Measurements from ENCODE around the gene PSMD11.

The PSMD11 gene

DNA sequence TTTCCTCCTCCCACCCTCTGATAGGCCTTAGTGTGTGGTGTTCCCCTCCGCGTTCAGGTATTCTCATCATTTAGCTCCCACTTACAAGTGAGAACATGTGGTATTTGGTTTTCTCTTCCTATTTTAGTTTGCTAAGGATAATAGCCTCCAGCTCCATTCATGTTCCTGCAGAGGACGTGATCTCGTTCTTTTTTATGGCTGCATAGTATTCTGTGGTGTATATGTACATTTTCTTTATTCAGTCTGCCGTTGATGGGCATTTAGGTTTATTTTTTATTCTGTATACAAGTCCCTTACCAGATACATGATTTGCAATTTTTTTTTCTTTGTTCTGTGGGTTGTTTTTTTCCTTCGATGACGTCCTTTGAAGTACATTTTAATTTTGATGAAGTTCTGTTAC, 23.6 kb downstream of the PSMD11 start:
- no peak for DNase-seq (ENCODE audit: low spot score)

DNA sequence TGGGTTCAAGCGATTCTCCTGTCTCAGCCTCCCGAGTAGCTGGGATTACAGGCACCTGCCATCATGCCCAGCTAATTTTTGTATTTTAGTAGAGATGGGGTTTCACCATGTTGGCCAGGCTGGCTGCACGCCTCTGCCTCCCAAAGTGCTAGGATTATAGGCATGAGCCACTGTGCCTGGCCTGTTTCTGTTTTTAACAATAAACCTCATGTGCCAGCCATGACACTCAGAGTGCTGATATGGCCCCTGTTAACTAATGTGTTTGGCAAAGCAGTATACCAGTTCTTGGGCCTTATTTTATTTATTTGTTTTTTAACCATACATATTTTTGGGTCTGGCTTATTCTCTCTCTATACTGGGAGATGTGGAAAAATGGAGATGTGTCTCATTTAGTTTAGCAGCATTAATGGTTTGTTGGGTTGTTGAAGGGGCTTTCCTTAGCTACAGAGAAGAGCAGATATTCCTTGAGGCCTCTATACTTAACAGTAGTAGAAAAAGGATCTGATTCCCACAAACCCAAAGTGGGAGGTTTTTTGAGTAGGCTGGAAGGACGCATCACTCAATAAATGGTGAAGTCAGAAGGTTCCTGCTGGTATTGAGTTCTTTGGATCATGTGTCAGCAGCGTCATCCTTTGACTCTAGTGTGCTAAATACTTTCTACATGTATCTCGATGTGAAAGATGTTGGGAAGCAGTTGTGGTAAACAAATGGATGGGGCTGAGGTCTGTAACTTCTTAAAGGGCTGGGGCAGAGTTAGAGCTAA, 26.3 kb downstream of the PSMD11 start:
- no peak for DNase-seq (ENCODE audit: low spot score)

DNA sequence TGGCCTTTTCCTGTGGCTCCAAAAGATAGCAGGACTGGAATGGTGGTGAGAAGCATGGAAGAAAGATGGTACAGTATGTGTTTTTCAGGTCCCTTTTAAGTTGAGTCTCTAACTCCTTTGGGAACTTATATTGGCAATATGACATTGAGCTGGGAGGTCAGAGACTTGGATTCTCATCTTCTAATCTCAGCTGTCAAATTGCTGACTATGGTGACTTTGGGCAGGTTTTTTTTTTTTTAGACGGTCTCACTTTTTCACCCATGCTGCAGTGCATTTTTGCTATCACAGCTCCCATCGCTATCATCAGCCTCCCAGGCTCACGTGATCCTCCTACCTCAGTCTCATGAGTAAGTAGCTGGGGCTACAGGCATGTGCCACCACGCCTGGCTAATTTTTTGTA, 27.3 kb downstream of the PSMD11 start:
- DNase-seq (ENCODE audit: low spot score) = no peak

DNA sequence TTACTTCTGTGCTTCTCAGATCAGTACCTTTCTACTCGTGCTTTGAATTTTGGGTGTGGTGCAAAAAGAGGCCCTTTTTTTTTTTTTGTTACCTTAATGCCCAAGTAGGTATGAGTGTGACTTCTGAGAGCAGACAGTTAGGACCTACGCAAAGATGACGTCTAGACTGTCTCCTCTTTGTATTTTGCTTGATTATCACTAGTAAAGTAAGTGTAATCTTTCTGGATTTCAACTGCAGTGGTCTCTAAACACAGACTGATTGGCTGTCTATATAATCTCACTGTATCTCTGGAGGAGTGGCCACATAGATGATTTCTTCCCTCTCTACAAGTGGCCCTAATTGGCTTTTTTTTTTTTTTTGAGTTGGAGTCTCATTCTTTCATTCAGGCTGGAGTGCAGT, 30.9 kb downstream of the PSMD11 start:
- DNase-seq (ENCODE audit: low spot score) = no peak

DNA sequence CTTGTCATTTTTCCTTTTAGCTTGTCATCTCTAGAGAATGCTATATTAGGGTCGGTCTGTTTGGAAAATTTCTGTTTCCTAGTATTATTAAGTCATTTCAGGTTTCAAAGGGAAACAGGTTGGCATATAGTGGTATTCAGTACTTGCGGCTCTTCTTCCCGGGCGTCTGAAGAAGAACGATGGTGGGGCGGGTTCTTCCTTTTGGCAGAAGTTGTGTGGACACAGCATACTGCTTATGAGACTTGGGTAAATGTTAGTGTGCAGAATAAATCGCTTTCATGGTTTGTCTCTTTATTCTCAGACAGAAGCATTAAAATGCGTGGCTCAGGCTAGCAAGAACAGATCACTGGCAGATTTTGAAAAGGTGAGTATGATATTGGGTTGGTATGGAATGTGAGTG, 32.9 kb downstream of the PSMD11 start:
- DNase-seq (ENCODE audit: low spot score) = no peak

DNA sequence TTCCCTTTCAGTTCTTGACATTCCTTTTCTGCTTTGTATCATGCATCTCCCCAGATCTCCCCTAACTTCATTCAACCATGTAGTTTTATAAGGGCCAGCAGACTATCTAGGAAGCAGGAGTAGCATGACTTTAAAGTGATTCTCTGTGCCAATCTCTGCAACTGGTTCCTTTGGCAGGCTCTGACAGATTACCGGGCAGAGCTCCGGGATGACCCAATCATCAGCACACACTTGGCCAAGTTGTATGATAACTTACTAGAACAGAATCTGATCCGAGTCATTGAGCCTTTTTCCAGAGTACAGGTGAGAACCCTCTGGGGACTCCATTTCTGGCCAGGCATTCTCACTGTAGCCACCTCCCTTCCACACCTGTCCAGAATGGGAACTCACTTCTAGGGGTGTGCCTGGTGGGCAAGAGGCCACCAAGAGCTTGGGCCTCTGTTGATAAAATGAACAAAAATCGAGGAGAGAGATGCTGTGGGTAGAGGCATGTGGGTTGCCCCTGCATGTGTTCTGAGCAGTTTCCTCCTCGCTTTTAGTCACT, 34.8 kb downstream of the PSMD11 start:
- DNase-seq (ENCODE audit: low spot score) = no peak

DNA sequence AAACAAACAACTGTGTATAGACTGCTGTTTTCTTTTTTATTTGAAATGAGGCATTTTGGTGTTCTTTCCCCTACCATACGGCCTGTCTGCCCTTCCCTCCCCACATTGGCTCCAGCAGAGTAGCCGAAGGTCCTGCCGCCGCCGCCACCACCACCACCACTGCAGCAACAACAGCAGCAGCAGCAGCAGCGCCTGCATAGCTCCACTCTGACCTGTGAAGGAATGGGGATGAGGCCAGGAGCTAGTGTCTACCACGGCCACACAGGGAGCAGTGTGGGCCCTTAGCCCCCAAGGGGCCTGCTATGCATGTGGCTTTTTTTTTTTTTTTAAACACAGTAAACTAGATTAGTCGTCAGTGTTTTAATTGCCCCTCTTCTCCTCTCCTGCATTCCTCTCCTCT, 36.9 kb downstream of the PSMD11 start:
- no peak for DNase-seq (ENCODE audit: low spot score)

DNA sequence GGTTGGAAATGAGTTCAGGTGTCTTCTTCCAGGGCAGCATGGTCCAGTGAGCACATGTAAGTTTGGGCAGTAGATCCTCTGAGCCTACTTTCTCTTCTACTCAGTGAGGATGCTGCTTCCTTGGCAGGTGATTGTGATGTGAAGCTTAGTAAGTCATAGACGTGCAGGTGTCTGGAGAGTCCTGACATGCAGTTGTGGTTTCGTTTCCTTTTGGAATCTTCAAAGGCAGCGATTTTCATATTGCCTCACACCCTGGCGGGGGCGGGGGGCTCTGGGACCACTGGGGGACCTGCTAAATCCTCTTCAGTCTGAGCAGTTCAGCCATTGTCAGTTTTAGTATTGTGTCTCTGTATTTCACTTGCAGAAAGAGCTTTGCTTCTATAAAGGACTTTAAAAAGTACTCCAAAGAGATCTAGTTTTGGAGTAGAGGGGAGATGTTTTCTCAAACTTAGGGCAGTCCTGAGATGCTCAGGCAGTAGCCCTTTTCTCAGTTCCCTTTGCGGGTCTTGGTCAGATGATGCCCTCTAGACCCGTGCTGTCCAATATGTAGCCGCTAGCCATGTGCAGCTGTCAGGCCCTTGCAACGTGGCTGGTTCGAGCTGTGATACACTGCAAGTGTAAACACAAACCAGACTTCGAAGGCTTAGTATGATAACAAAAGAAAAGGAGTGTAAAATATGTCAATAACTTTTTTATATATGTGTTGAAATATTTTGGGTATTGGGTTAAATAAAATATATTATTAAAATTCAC, 38.4 kb downstream of the PSMD11 start:
- DNase-seq (ENCODE audit: low spot score) = no peak

DNA sequence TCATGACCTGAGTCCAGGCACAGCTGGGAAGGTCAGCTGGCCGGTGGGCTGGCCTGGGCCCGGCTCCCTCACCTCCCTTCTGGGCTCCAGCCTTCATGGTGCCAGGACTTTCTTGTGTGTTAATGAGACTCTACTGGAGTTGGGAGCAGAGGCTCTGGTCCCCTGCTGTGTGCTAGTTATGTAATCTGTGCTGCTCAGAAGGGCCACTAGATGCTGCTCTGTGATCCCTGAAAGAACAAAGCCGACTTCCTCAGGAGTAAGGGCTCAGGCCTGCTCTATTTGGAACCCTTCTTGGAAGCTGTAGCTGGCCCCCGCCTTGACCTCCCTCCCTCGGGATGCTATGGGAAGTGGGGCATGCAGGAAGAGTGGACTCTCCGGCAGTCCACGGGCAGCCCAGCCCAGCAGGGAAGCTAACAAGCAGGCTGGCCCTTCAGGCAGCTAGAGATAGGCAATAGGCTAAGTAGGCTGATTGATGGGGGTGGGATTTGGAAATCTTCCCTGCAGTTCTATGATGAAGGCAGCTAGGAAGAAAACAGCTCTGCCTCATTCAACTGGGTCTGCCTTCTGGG, 39.2 kb downstream of the PSMD11 start:
- DNase-seq (ENCODE audit: low spot score) = peak; percentile 95

DNA sequence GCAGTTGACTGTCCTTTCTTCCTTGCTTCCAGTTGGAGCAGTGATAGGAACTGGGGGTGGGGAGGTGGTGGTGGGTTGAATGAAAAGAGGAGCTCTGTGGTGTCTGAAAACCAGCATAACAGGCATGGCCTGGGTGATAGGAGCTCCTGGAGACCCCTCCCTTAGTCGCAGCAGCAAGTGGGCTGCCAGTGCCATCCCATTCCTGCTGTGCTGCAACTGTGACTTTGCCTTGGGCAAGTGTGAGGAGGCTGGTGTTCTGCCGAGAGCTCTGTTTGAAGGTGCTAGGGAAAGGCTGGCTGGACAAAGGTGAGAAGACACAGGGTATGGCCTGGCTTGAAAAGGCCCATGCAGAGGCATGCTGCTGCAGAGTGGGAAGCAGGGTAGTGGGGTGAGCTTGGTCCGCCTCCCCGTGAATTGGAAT, 39.7 kb downstream of the PSMD11 start:
- no peak for DNase-seq (ENCODE audit: low spot score)

DNA sequence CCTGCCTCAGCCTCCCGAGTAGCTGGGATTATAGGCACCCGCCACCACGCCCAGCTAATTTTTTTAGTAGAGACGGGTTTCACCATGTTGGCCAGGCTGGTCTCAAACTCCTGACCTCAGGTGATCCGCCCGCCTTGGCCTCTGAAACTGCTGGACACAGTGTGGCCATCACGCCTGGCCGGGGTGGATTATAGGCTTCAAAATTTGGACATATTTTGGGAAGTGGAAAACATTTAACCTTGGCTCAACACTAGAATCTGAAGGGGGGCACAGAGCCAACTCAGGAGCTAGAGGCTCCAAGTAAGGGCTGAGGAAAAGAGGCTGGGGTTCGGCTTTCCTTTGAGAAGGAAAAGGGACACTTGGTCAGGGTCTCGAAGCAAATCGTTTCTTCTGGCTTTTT, 40.3 kb downstream of the PSMD11 start:
- DNase-seq (ENCODE audit: low spot score) = no peak

DNA sequence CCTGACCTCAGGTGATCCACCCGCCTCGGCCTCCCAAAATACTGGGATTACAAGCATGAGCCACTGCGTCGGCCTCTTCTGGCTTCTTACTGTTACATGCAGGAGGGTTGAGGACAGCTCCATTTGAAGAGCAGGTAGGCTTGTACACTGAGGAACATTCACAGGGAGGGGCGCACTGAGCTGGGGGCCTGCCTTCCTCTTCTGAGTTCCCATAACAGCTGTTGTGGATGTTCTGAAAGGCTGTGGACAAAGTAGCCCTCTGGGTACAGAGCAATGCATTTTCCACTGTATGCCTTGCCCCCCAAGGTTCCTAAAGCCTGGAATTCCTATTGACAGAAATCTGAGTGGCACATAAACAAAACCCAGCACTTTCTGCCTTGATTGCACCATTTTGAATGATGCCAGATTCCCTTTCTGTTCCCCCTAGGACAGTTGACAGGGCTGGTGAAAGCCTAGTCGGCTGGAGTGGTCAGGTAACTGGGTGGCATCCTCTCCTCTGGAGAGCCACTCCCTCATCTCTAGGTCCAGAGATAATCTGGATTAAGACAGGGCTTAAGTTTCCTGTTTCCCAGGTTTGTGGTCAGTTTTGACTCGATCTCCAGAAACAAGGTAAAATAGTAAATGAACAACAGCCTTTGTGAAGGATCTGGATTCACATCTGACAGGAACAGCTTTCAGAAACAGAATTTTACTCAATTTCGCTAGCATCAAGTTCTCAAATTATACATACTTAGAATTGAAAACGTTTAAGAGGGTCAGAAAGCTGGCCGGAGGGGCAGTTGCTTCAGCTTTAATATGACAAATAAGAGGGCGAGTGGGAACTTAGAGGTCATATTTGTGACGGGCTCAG, 41.2 kb downstream of the PSMD11 start:
- DNase-seq (ENCODE audit: low spot score) = no peak

DNA sequence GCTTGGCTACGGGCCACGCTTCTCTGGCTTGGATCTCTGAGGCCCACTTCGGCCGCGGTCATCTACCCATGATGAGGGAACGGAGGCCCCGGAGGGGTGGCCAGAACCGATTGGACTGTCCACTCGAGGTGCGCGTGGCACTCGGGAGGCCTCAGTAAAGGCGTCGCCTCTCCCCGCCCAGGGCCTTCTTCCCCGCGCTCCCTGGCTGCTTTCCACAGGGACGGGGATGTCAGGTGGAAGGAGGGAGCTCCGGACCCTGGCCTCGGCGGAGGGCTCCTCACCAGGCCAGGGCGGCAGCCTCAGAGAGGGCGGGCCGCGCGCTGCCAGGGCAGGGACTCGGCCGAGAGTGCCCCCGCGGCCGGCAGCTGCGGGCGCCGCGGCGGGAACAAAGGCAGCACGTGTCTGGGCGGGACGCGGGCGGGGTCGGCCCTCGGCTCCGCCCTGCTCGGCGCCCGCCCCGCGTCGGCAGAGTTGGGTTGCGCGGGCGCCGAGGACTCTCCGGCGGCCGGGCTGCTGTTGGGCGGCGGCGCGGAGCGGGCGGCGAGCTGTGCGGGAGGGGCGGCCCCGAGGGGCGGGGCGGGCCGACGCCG, 41.9 kb downstream of the PSMD11 start:
- peak; percentile 90 for DNase-seq (ENCODE audit: low spot score)

DNA sequence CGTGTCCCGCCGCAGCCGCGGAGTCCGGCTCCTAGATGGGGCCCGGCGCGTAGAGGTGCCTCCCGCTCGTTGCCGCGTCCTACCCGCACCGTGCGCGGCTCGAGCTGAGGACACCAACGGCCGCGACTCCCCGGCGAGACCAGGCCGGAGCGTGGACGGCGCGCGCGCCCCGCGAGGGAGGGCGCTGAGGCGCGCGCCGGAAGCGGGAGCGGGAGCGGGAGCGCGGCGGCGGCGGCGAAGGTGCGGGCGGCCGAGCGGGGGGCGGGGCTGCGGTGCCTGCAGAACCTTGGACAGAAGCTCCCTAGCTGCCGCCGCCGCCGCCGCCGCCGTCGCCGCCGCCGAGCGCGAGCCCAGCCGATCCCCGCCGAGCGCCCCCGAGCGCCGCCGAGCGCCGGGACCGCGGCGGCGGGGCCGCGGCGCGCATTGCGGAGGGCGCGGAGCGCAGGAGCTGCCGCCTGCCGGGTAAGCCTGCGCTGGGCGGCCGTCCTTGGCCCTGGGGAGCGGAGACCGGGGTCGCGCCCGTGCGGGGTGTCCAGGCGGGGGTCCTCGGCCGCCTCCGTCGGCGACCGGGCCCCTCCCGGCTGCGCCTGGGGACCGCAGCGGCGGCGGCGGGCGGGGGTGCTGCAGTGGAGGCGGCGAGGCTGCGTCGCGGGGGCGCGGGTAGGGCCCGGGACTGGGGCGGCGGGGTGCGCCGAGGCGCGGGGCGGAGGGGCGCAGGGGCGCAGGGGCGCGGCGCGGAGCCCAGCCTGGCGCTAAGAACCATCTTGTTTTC, 42.6 kb downstream of the PSMD11 start, which contains the start of gene CDK5R1:
Gene CDK5R1 (plus strand): TSS at position 293 of the 772 bp plus-strand sequence. CDS start 628 bp downstream, outside the sequence.
- peak; percentile 68 for DNase-seq (ENCODE audit: low spot score)

DNA sequence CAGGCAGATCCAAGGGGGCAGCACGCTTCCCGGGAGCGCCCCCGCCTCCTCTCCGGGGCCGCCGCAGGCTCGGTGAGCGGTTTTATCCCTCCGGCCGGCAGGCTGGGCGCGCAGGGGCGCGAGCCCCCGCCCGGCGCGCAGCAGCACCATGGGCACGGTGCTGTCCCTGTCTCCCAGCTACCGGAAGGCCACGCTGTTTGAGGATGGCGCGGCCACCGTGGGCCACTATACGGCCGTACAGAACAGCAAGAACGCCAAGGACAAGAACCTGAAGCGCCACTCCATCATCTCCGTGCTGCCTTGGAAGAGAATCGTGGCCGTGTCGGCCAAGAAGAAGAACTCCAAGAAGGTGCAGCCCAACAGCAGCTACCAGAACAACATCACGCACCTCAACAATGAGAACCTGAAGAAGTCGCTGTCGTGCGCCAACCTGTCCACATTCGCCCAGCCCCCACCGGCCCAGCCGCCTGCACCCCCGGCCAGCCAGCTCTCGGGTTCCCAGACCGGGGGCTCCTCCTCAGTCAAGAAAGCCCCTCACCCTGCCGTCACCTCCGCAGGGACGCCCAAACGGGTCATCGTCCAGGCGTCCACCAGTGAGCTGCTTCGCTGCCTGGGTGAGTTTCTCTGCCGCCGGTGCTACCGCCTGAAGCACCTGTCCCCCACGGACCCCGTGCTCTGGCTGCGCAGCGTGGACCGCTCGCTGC, 43.3 kb downstream of the PSMD11 start:
- no peak for DNase-seq (ENCODE audit: low spot score)

DNA sequence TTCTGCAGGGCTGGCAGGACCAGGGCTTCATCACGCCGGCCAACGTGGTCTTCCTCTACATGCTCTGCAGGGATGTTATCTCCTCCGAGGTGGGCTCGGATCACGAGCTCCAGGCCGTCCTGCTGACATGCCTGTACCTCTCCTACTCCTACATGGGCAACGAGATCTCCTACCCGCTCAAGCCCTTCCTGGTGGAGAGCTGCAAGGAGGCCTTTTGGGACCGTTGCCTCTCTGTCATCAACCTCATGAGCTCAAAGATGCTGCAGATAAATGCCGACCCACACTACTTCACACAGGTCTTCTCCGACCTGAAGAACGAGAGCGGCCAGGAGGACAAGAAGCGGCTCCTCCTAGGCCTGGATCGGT, 43.9 kb downstream of the PSMD11 start:
- DNase-seq (ENCODE audit: low spot score) = no peak

DNA sequence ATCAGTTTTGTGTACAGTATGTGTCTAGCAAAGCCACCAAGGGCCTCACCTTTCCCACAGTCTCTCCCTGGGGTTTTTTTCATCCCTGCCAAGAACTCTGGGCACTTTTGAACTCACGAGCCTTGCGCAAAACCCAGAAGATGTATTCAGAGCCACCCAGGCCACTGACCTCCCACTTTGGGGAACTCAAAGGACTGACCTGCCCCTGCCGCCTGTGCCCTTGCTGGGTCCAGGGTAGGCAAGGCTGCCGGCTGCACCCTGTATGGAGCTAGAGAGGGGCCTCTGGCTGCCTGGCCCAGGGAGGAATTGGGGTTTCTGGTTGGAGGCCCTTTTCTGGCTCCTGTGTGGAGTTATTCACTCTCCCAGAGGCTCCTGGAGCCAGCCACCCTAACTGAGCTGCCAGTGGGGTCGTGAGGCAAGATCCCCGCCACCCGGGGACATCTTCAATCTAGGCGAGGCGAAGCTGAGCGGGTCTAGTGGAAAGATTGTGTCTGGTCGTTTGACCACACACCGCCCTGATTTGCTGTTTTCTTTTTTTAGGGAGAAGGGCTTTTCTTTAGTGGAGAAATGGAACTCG, 44.4 kb downstream of the PSMD11 start:
- no peak for DNase-seq (ENCODE audit: low spot score)

DNA sequence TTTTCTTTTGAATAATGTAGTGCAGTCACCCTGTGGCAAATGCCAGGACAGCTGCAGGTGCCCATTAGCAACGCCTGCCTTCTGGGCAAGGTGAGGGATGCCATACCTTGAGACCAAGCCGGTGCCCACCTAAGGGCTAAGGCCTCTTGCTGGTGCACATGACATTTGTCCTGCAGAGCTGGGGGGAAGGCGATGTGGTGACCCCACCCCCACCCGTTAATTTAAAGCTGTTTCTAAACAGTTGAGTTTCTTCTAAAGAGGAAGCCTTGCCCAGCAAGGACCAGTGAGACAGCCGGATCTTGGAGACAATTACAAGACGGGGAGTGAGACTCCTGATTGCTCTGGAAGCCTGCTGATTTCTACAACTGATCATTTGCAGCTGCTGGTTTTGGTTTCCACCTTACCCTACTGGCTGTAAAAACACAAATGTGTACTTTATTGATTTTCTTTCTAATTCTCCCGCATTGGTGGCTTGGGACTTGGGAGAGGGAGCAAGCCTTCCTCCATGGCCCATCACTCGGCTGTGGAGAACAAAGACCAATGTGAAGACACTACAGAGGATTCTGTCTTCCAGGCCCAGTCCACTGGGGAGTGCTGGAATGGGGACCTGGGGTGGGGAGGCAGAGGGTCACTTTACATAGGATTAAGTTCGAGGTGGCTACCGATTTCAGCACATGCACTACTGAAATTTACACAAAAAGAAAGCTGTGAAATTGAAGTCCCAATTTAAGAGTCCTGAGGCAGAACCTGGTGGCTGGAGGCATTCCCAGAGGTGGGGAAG, 45.2 kb downstream of the PSMD11 start:
- DNase-seq (ENCODE audit: low spot score) = no peak

DNA sequence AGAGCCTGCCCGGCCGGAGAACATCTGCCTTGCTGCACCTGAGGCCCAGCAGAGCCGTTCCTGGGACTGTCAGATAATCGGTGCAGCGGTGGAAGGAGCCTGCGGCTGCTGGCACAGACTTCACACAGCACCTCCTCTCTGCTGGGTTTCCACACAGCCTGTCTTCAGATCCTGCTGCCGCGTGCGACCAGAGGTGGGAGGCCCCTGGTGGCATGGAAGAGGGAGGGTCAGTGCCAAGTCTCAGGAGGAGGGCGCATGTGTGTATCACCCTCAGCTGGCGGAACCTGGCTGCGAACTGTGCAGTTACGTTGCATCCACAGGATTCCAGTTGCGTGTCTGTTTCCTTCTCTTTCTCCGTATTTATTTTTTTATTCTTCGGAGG, 45.8 kb downstream of the PSMD11 start:
- no peak for DNase-seq (ENCODE audit: low spot score)
